Activated naive CD8-positive, alpha-beta T cell (primary cell): ENCODE measurements around the gene GNB4.

Source experiments
- H3K27ac Mint-ChIP-seq: one replicate; pipeline ENCODE4 v1.8.0; 2021; ENCODE audit warnings: mixed read lengths
- H3K27me3 Mint-ChIP-seq: one replicate; pipeline ENCODE4 v1.8.0; 2021; ENCODE audit warnings: mixed read lengths
- H3K36me3 Mint-ChIP-seq: one replicate; pipeline ENCODE4 v1.8.0; 2021; ENCODE audit warnings: mixed read lengths
- H3K4me1 Mint-ChIP-seq: one replicate; pipeline ENCODE4 v1.8.0; 2021; ENCODE audit warnings: low read depth, mixed read lengths
- H3K4me3 Mint-ChIP-seq: one replicate; pipeline ENCODE4 v1.8.0; 2021; ENCODE audit warnings: mild to moderate bottlenecking, mixed read lengths
- H3K9me3 Mint-ChIP-seq: one replicate; pipeline ENCODE4 v1.8.0; 2021; ENCODE audit warnings: low read depth, mixed read lengths

Gene GNB4

DNA sequence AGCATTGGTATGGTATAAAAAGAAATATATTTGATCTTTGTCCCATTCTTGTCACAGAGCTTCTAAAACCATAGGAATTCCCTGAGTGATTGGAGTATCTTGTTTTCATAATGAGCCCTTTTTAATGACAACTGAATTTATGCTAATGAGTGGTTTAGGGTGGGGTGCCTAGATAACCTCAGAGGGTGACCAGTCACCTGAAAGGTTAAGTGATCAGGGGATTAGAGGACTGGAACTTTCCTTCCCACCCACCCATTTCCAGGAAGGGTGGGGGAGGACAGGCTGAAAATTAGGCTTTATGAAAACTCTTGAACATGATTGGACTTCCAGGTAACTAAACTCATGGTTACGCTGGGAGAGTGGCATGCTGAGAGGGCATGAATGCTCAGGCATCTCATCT, 95.3 kb downstream of the GNB4 start:
- no peaks in the 10 kb centered on the region for H3K27me3 Mint-ChIP-seq
- H3K36me3 Mint-ChIP-seq = peaks cover 31% of the 10 kb centered on the region
- H3K27ac Mint-ChIP-seq = no peak overlapping the region
- H3K9me3 Mint-ChIP-seq = no peaks in the 10 kb centered on the region
- H3K4me1 Mint-ChIP-seq = peaks cover 24% of the 10 kb centered on the region
- no peak overlapping the region for H3K4me3 Mint-ChIP-seq

DNA sequence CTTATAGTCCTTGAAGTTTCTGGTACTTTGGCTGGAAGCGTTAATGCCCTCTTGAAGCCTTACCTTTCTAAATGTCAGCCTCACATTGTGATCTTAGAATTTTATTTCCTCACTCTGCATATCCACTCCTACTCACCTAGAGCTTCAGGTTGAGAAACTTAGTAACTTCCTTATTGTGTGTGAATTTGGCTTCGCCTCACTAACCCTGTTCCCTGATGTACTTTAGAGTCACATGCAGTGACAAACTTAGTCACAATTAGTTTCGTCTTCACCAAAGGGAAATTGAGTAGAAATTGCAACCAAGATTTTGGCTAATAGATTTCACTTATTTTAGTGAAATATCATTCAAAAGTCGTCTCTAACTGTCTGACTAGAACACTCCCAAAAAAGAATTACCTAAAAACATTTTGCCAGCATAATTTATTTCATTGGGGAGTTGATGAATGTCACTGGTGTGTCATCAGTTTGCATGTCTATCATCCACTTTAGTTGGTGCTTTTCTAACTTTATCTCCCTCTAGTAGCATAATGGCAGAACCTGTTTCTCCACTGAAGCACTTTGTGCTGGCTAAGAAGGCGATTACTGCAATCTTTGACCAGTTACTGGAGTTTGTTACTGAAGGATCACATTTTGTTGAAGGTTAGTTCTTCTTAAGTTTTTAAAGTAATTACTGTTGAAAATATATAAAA, 102.8 kb downstream of the GNB4 start:
- no peaks in the 10 kb centered on the region for H3K27me3 Mint-ChIP-seq
- H3K4me3 Mint-ChIP-seq = peak overlapping the region; percentile 96
- H3K9me3 Mint-ChIP-seq = no peaks in the 10 kb centered on the region
- peak overlapping the region; percentile 91 for H3K27ac Mint-ChIP-seq
- peaks cover 6% of the 10 kb centered on the region for H3K36me3 Mint-ChIP-seq
- peaks cover 31% of the 10 kb centered on the region for H3K4me1 Mint-ChIP-seq

DNA sequence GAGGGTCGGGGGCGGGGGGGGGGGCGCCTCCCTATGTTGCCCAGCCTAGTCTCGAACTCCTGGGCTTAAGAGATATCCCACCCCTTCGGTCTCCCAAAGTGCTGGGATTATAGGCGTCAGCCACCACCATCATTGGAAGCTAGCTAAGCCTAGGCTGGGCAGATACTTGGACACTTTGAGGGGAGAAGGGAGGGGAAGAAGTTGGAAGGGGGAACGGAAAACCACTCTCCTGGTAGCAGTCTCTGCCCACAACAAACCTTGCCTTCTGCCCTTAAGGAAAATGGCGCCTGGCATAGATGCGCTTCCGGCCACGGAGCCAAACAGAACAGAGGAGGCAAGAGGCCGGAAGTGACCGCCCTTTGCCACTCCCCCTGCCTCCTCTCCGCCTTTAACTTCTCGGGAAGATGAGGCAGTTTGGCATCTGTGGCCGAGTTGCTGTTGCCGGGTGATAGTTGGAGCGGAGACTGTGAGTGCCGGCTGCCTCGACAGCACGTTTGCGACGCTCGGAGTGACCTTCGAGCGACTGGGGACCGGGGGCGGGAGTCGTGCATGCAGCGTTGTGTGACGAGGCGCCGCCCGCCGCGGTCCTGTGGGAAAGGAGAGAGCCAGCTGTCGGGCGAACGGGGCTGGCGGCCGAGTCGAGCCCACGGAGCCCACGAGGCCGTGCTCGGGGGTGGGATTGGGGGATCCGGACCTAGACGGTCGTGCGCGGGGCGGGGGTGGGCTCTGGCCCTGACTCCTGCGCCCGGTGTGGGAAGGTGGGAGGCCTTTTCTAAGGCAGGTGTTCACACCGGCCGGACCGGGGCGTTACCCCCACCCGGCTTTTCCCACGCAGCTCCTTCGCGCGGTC, 103.7 kb downstream of the GNB4 start, which contains the start of gene MFN1:
Gene MFN1 (plus strand): TSS at position 365 of the 850 bp plus-strand sequence. CDS start 1,143 bp downstream, outside the sequence.
- peaks cover 4% of the 10 kb centered on the region for H3K36me3 Mint-ChIP-seq
- H3K9me3 Mint-ChIP-seq = no peaks in the 10 kb centered on the region
- H3K4me3 Mint-ChIP-seq = peak within 1 kb of the TSS; percentile 96
- H3K27me3 Mint-ChIP-seq = no peaks in the 10 kb centered on the region
- H3K4me1 Mint-ChIP-seq = peaks cover 31% of the 10 kb centered on the region
- peak within 1 kb of the TSS; percentile 94 for H3K27ac Mint-ChIP-seq
